ENCODE data around the gene CCDC27. TPM values are rescaled to one million over a fixed set of nuclear protein-coding genes. Genes with fewer than 3 reads are reported as not detected.
A peak's percentile ranks its signal among the peaks of the same experiment; 100 is the strongest.

CCDC27 gene
- total and polyA plus RNA-seq, 2 of the 13 experiments (the other 11 are each of a cell fraction or from before 2014, with no cell fraction given) = not detected

GRCh38 chr1:3717715-3718601 is 34.3 kb upstream of the CCDC27 start (continued):
- TF ChIP-seq HNF4A (CRISPR knock-in tag; IDR thresholded peaks at IDR 0.05) = no peak
- TF ChIP-seq REL (CRISPR knock-in tag; conservative IDR thresholded peaks at IDR 0.05) = 0 out of 2 replicates have a peak, but pooled peaks have one; percentile 59
- no peak for TF ChIP-seq BRCA1 (CRISPR knock-in tag; IDR thresholded peaks at IDR 0.05)
- TF ChIP-seq GATAD1 (CRISPR knock-in tag; IDR thresholded peaks at IDR 0.05) = no peak
- no peak for TF ChIP-seq PHB2 (IDR thresholded peaks at IDR 0.05; ENCODE audit: partially characterized antibody)
- no peak for TF ChIP-seq ZNF407 (CRISPR knock-in tag; IDR thresholded peaks at IDR 0.05; ENCODE audit: not compliant biosample characterization)
- peak; percentile 78 for TF ChIP-seq ZNF629 (CRISPR knock-in tag; conservative IDR thresholded peaks at IDR 0.05)
- no peak for TF ChIP-seq ZXDC (CRISPR knock-in tag; IDR thresholded peaks at IDR 0.05)
- no peak for TF ChIP-seq ARNT (IDR thresholded peaks at IDR 0.05)
- TF ChIP-seq XRCC5 (optimal IDR thresholded peaks at IDR 0.05; ENCODE audit: low read length) = peak; percentile 61
- TF ChIP-seq SNAPC2 (CRISPR knock-in tag; IDR thresholded peaks at IDR 0.05) = 0 out of 2 replicates have a peak, but pooled peaks have one; percentile 30
- no peak for TF ChIP-seq KDM1A (CRISPR knock-in tag; IDR thresholded peaks at IDR 0.05)
- TF ChIP-seq ZBTB3 (CRISPR knock-in tag; IDR thresholded peaks at IDR 0.05; ENCODE audit: borderline replicate concordance, low read depth) = no peak
- TF ChIP-seq ZNF33B (CRISPR knock-in tag; IDR thresholded peaks at IDR 0.05) = 0 out of 2 replicates have a peak, but pooled peaks have one; percentile 30
- no peak for TF ChIP-seq SNRNP70 (IDR thresholded peaks at IDR 0.05; ENCODE audit: low read depth, low read length)
- TF ChIP-seq SSRP1 (CRISPR knock-in tag; IDR thresholded peaks at IDR 0.05) = no peak
- no peak; the same call in 1 of the 2 replicates for TF ChIP-seq TBX2 (CRISPR knock-in tag; IDR thresholded peaks at IDR 0.05; ENCODE audit: borderline replicate concordance)
- peak; percentile 65; the same call in 1 of the 2 replicates for TF ChIP-seq ZBTB26 (CRISPR knock-in tag; IDR thresholded peaks at IDR 0.05; ENCODE audit: borderline replicate concordance)
